ENCODE data around the gene ACTBL2.
"Not testable (repeated sequence)": the region's sequence is repeated elsewhere in the genome, so short reads cannot be mapped to it uniquely, and the experiment has no call there.

ACTBL2 gene

GRCh38 chr5:57494104-57495098 lies 11.8 kb upstream of the ACTBL2 start:
- DNase-seq (ENCODE audit: low spot score): no peak

GRCh38 chr5:57493034-57493433 lies 10.4 kb upstream of the ACTBL2 start:
- DNase-seq (ENCODE audit: low spot score): no peak

- no peak for DNase-seq (ENCODE audit: low spot score)
Observed at GRCh38 chr5:57492632-57493031, 10.0 kb upstream of the ACTBL2 start.

GRCh38 chr5:57491369-57491965 lies 8.9 kb upstream of the ACTBL2 start:
- no peak for DNase-seq (ENCODE audit: low spot score)

GRCh38 chr5:57488215-57488955 lies 5.8 kb upstream of the ACTBL2 start:
- DNase-seq (ENCODE audit: low spot score): no peak

GRCh38 chr5:57486027-57486602 lies 3.5 kb upstream of the ACTBL2 start:
- DNase-seq (ENCODE audit: low spot score): no peak

- no peak for DNase-seq (ENCODE audit: low spot score)
Observed at GRCh38 chr5:57478826-57479225, 3.8 kb downstream of the ACTBL2 start.

- no peak for DNase-seq (ENCODE audit: low spot score)
Observed at GRCh38 chr5:57476601-57477056, 6.0 kb downstream of the ACTBL2 start.

- no peak for DNase-seq (ENCODE audit: low spot score)
Observed at GRCh38 chr5:57470339-57470738, 12.3 kb downstream of the ACTBL2 start.

- DNase-seq (ENCODE audit: low spot score): no peak
Observed at GRCh38 chr5:57468481-57469163, 14.0 kb downstream of the ACTBL2 start.

- DNase-seq (ENCODE audit: low spot score): no peak
Observed at GRCh38 chr5:57466544-57466943, 16.1 kb downstream of the ACTBL2 start.

GRCh38 chr5:57460056-57460455 lies 22.6 kb downstream of the ACTBL2 start:
- DNase-seq (ENCODE audit: low spot score): not testable (repeated sequence)

- no peak for DNase-seq (ENCODE audit: low spot score)
Observed at GRCh38 chr5:57458443-57458842, 24.2 kb downstream of the ACTBL2 start.

- no peak for DNase-seq (ENCODE audit: low spot score)
Observed at GRCh38 chr5:57456531-57457135, 26.0 kb downstream of the ACTBL2 start.

GRCh38 chr5:57455511-57456455 lies 26.8 kb downstream of the ACTBL2 start:
- DNase-seq (ENCODE audit: low spot score): no peak

GRCh38 chr5:57454896-57455295 lies 27.7 kb downstream of the ACTBL2 start:
- no peak for DNase-seq (ENCODE audit: low spot score)

GRCh38 chr5:57453728-57454127 lies 28.9 kb downstream of the ACTBL2 start:
- no peak for DNase-seq (ENCODE audit: low spot score)

- DNase-seq (ENCODE audit: low spot score): no peak
Observed at GRCh38 chr5:57452885-57453284, 29.7 kb downstream of the ACTBL2 start.

- no peak for DNase-seq (ENCODE audit: low spot score)
Observed at GRCh38 chr5:57450991-57451876, 31.4 kb downstream of the ACTBL2 start.
